ENCODE measurements around the gene PRKAA2.
"Not testable (repeated sequence)": the region's sequence is repeated elsewhere in the genome, so short reads cannot be mapped to it uniquely, and the experiment has no call there.

The PRKAA2 gene

GRCh38 chr1:56644919-56645676, at the start of gene PRKAA2:
Gene PRKAA2 (plus strand): TSS chr1:56645314. CDS start chr1:56645388, 74 bp downstream.
- peak; percentile 91 for DNase-seq

- DNase-seq, result not testable (repeated sequence)
These were observed 49.5 kb upstream of the PRKAA2 start for GRCh38 chr1:56595397-56596191.

- DNase-seq, result not testable (repeated sequence)
These were observed 35.0 kb upstream of the PRKAA2 start for GRCh38 chr1:56610097-56610496.

- DNase-seq, result not testable (repeated sequence)
These were observed 34.3 kb upstream of the PRKAA2 start for GRCh38 chr1:56610770-56611169.

GRCh38 chr1:56617141-56617540, 28.0 kb upstream of the PRKAA2 start:
- peak; percentile 44 for DNase-seq

GRCh38 chr1:56625819-56626440, 19.2 kb upstream of the PRKAA2 start:
- no peak for DNase-seq

GRCh38 chr1:56626546-56626945, 18.6 kb upstream of the PRKAA2 start:
- no peak for DNase-seq

- DNase-seq, result no peak
These were observed 18.0 kb upstream of the PRKAA2 start for GRCh38 chr1:56627019-56627635.

- DNase-seq, result peak; percentile 93
These were observed 17.5 kb upstream of the PRKAA2 start for GRCh38 chr1:56627636-56628039.

GRCh38 chr1:56630786-56631185, 14.3 kb upstream of the PRKAA2 start:
- no peak for DNase-seq

- no peak for DNase-seq
These were observed 13.2 kb upstream of the PRKAA2 start for GRCh38 chr1:56631901-56632300.

GRCh38 chr1:56634981-56635380, 10.1 kb upstream of the PRKAA2 start:
- DNase-seq, result no peak

- DNase-seq, result no peak
These were observed 6.9 kb upstream of the PRKAA2 start for GRCh38 chr1:56638248-56638647.

- peak; percentile 81 for DNase-seq
These were observed 5.9 kb upstream of the PRKAA2 start for GRCh38 chr1:56639211-56639610.

- no peak for DNase-seq
These were observed 1.5 kb upstream of the PRKAA2 start for GRCh38 chr1:56643661-56644060.

- peak; percentile 86 for DNase-seq
These were observed 823 bp upstream of the PRKAA2 start for GRCh38 chr1:56644064-56644918.

- DNase-seq, result peak; percentile 87
These were observed 677 bp downstream of the PRKAA2 start for GRCh38 chr1:56645677-56646305.

GRCh38 chr1:56646611-56647010, 1.5 kb downstream of the PRKAA2 start:
- no peak for DNase-seq

- DNase-seq, result no peak
These were observed 2.0 kb downstream of the PRKAA2 start for GRCh38 chr1:56647106-56647505.

- DNase-seq, result no peak
These were observed 3.4 kb downstream of the PRKAA2 start for GRCh38 chr1:56648546-56648945.

- DNase-seq, result no peak
These were observed 9.2 kb downstream of the PRKAA2 start for GRCh38 chr1:56654126-56654923.

Data from DMS53 (cell line).